CD4-positive, alpha-beta T cell treated with Interleukin-6 at 100 ng/mL for 8 hours (primary cell): Measurements from ENCODE around the gene LTA.
"Not testable (repeated sequence)": the region's sequence is repeated elsewhere in the genome, so short reads cannot be mapped to it uniquely, and the experiment has no call there.

Experiments
- DNase-seq: peaks from one replicate; pipeline ENCODE4 v3.0.0-alpha.2; 2020; ENCODE audit warnings: mixed read lengths, low spot score

The LTA gene

GRCh38 chr6:31586599-31587281, 14.7 kb downstream of the LTA start:
- peak; percentile 53 for DNase-seq

DNA sequence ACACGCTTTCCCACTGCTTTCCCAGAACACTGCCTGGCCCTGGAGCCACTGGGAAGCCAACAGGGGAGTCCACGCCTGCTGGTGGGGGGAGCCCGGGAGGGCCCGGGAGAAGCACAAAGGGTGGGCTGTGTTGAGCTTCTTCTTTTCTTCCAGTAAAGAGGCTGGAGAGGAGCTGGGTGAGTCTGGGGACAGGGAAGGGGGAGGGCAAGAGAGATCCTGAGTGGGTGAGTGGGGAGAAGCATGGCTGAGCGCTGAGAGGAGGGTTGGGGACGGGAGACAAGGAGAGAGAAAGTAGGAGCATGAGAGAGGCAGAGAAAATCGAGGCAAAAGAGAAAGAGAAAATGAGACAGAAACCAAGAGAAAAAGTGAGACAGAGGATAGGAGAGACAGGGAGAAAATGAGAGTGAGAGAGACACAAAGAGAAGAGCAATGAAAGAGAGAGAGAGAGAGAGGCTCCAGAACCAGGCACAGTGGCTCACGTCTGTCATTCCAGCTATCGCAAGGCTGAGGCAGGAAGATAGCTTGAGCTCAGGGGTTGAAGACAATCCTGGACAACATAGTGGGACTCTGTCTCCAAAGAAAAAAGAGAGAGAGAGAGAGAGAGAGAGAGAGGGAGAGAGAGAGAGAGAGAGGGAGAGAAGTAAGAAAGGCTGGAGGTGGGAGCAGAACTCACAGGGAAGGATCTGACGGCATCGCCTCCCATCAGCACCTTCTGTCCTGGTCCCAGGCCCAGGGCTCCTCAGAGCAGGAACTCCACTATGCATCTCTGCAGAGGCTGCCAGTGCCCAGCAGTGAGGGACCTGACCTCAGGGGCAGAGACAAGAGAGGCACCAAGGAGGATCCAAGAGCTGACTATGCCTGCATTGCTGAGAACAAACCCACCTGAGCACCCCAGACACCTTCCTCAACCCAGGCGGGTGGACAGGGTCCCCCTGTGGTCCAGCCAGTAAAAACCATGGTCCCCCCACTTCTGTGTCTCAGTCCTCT, 16.0 kb downstream of the LTA start:
- no peak for DNase-seq

- no peak for DNase-seq
Observed at GRCh38 chr6:31588871-31589650, 17.0 kb downstream of the LTA start.

DNA sequence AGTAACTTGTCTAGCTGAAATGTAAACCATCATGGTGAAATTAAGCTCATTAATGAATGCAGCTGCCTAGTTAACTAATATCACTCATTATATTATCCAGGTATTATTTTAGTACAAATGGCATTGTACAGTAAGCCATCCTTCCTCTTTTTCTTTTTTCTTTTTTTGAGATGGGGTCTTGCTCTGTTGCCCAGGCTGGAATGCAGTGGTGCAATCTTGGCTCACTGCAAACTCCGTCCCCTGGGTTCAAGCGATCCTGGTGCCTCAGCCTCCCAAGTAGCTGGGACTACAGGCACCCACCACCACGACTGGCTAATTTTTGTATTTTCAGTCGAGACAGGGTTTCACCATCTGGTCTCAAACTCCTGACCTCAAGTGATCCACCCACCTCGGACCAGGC, 18.6 kb downstream of the LTA start:
- not testable (repeated sequence) for DNase-seq

DNA sequence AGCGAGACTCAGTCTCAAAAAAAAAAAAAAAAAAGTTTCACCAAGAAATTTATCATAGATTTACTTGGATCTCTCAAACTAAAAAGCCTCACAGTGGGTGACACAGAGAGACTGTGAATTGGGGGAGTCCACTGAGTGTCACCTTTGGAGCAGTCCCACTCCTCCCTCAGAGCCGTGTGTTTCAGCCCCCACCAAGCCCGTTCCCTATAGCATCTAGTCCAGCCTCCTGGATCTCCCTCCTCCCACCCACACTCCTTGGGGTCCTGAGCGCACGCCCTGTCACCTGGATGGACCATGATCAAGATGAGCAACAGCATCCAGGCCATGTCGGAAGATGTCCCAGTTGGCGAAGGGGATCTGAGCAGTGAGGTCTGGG, 20.3 kb downstream of the LTA start:
- no peak for DNase-seq

DNA sequence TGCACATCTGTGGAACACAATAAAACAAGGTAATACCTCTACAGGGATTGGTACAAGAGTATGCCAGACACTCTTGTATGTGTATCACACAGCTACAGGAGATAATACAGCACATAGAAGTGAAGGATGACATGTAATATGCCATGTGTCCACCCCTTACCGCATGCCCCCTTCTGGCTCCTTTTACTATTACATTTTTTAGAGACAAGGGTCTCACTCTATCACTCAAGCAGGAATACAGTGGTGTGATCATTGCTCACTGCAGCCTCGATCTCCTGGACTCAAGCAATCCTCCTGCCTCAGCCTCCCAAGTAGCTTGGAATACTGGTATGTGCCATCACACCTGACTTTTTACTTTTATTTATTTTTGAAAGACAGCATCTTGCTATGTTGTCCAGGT, 24.9 kb downstream of the LTA start:
- peak; percentile 80 for DNase-seq

GRCh38 chr6:31607317-31607716, 35.2 kb downstream of the LTA start:
- DNase-seq = no peak

- DNase-seq = no peak
Observed at GRCh38 chr6:31609519-31610406, 37.7 kb downstream of the LTA start.

GRCh38 chr6:31610968-31611367, 38.9 kb downstream of the LTA start:
- no peak for DNase-seq

- no peak for DNase-seq
Observed at GRCh38 chr6:31614075-31614619, 42.1 kb downstream of the LTA start.

GRCh38 chr6:31614684-31615578, 42.8 kb downstream of the LTA start, which contains the start of gene AIF1:
AIF1 (plus strand) TSS chr6:31615234; CDS start chr6:31615330, 96 bp downstream.
- DNase-seq = no peak

- DNase-seq = peak; percentile 47
Observed at GRCh38 chr6:31615748-31616147, 43.7 kb downstream of the LTA start.

DNA sequence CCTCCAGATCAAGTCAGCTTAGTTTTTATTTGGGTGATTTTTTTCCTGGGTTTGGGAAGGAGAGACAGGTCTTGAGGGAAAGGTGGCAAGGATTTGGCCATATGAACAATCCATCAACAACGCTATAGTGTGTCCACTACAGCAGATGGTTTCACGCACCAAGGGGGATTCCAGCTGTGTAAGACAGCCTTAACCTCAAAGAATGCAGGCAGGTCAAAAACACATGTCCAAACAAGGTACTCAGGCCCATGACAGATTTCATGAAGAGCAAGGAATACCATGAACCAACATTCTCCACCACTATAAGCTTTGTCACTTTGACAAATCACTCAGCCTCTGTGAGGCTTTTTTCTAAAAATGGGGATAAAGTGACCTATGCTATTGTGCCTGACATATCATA, 44.9 kb downstream of the LTA start:
- DNase-seq = no peak

GRCh38 chr6:31619805-31620585, 47.9 kb downstream of the LTA start:
- peak; percentile 99 for DNase-seq

DNA sequence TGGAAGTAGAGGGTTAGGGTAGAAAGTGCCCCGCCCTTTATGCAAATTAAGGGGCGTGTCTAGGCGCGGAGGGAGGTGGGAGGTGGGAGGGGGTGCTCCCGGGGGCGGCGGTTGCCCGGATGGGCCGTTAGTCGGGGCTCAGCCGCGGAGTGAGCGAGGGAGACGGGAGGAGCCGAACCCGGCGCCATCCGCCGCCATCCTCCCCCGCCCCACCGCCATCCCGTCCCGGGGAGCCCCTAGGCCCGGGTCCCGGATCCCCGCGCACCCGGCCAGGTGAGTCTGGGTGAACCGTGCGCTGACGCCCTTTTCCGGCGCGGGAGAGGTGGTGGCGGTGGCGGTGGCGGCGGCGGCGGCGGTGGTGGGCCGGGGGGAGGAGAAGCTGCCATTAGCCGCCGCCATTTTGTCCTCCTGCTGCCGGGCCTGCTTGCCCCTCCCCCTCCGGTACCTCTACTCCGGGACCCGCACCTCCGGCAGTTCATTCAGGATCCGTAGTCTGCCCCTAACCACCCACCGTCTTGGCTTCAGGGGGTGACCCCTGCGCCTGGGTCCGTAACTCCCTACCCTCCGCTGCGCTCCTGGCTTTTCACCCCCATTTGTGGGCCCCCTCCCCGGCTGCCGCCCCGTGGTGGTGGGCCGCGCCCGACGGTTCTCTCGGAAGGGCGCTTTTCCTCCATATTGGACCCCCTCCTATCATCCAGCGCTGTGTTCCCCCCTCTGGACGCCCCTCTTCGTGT, 48.7 kb downstream of the LTA start, which contains the start of gene PRRC2A:
Gene PRRC2A, plus strand, starts transcription at position 130 of the 734 bp plus-strand sequence. CDS start 2,075 bp downstream, outside the sequence.
- DNase-seq = peak; percentile 73

GRCh38 chr6:31621320-31621939, 49.3 kb downstream of the LTA start:
- DNase-seq = no peak

- DNase-seq = no peak
Observed at GRCh38 chr6:31621991-31622390, 49.9 kb downstream of the LTA start.

DNA sequence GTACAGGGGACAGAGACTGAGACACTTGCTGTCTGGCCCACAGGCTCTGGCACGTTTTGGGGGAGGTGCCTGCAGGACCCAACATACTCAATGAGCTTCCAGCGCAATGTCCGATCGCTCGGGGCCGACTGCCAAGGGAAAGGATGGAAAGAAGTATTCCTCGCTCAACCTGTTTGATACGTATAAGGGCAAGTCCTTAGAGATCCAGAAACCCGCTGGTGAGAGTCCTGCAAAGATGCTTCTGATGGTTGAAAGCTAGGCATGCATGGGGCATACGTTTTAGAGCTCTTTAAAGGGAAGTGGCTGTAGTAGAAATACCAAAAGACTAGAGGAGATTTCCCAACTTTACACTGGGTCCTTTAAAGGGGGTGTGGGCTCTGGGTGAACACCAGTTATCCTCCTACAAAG, 50.6 kb downstream of the LTA start:
- no peak for DNase-seq
